GM19025 (cell line): ENCODE measurements around the gene MME.
"Not testable (repeated sequence)": the region's sequence is repeated elsewhere in the genome, so short reads cannot be mapped to it uniquely, and the experiment has no call there.

Experiments
- ATAC-seq: cut with Tn5 transposase; IDR thresholded peaks from one replicate; pipeline ENCODE4 v1.9.1; 2021; ENCODE audit warnings: mild to moderate bottlenecking, low read depth, moderate library complexity; ENCODE audit not compliant: unreplicated experiment

The MME gene

DNA sequence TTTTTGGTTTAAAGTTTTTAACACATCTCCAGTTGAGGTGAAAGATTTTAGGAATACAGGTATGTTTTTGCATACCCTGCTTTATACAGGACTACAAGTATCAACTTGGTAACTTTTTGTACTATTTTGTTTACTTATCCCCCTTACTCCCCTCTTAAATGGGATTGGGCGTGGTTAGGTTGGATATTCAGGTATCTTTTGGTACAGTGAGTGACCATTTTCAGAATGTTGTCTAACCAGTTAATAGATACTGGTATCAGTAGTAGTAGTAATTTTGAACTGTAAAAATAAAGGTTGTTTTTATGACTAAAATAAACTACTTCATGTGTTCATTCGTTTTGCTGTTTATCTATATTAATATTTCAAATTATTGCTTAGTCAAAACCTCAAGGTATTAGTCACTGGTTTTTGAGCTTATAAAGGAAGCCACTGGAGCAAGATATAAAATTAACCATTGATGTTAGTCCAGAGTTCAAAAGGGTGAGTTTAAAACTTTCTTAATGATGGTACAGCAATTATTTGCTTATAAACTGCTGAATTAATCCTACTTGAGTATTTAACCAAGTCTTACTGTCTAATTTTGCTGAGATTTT, 3.3 kb downstream of the MME start:
- ATAC-seq, result no peak

DNA sequence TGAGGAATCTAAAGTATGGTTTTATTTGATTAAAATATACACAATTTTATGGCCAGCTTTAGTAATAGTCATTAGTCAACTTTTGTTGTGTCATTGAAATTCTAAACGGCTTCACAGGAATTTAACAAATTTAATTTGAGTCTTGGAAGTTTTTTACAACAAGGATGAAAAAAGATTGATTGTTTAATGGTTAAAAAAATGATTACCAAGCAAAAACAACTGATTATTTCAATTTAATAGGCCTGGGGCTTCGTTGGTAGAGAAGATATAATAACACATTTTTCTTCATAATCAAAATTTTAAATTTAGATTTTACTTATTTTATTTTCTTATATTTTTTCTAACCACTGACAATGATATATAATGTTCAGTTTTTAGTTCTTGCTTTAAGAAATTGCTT, 4.4 kb downstream of the MME start:
- no peak for ATAC-seq

DNA sequence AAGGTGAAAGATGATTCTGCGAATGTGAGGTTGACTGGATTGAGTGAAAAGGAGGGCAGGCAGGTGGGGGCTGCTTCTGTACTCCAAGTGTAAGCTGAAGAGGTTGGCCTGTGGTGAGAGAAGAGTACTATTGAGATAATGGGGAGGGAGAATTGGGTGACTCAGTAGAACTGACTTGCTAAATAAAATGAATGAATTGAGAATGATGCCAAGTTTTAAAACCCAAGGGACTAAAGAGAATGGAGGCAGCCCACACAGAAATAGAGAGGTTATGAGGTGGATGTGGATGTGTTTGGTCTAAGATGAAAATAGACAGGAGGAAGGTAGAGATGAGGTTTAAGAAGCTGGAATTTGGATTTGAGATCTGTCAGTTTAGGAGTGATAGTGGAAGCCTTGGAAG, 5.9 kb downstream of the MME start:
- no peak for ATAC-seq

DNA sequence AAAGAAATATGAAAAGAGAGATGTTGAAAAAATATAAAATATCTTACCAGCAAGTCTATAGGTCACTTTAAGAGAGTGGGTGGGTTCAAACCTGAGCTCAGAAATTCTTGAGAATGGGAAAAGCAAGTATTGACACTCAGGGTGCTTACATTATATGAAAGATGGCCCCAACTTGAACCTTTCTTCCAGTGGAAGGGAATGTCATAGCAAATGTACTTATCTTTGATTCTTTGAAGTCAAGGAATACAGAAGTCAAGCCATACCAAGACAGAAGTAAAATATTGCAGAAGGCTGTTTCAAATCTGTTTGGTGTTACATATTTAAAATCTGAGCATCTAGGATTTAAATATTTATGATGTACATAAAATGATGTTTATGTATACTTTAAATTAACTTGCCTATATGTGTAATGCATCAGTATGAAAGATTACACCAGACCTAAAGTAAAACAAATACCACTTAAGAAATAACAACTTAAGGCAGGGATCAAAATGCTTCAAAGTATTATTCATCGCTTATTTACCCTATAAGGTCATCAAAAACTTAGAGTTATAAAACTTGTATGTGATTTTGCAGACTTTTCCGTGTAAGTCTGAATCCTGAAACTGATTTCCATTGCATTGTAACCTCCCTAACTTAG, 8.7 kb downstream of the MME start:
- no peak for ATAC-seq

DNA sequence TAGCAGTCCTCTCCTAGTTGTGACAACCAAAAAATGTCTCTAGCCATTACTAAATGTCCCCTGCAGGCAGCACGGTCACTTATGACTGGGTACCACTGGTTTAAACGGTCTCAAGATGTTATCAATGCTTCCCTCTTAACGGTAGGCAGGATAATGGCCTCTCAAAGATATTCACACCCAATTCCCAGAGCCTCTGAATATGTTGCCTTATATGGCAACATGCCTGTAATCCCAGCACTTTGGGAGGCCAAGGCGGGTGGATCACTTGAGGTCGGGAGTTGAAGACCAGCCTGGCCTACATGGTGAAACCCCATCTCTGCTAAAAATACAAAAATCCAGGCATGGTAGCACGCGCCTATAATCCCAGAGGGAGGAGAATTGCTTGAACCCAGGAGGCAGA, 9.4 kb downstream of the MME start:
- no peak for ATAC-seq

DNA sequence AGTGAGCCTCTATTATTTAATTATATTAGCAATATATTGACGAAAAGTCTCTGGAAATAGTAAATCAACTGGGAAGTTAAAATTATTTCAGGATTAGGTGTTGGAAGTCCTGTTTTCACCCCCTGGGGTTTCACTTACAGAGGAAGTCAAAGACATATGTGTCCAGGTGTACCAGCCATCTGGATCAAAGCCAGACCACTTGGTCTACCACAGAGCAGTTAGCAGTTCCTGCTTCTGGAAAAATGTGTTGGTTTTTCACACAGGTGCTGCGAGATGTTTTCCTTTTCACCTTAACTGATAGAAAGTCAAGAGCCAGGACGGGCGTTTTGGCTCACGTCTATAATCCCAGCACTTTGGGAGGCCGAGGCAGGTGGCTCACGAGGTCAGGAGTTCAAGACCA, 13.1 kb downstream of the MME start:
- ATAC-seq, result no peak

DNA sequence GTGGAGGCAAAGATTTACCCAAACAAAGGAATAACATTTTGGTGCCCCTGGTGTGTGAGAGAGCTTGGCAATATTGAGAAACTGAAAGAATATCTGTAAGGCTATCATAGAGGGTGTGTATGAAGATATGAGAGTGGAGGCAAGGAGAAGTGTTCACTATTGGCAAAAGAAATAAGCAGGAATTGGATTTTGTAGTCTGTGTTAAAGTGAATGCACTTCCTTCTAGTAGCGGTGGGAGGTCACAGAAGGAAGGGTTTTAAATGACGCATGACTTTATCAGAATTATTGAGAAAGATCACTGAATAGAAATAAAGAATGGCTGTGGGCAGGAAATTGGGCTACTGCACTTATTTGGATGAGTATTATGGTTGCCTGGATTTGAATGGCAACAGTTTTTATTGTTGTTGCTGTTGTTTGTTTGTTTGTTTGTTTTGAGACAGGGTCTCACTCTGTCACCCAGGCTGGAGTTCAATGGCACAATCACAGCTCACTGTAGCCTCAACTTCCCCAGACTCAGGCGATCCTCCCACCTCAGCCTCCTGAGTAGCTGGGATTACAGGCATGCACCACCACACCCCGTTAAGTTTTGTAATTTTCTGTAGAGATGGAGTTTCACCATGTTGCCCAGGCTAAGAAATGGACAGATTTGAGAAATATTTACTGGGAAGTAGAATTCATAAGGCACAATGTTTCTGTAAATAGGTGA, 16.3 kb downstream of the MME start:
- ATAC-seq, result no peak

DNA sequence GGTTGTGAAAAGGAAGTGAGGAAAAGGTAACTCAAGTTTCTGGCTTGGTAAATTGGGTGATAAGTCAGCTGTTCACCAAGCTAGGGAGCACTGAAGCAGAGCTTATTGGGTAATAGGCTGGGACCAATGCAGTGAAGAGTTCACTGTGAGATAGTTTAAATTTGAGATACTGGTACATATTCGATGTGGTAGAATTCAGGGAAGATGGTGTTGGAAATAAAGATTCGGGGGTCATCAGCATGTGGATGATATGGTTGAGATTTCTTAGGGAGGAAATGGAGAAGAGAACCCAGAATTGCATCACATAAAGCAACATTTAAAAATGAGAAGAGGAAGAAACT, 16.9 kb downstream of the MME start:
- ATAC-seq, result no peak

DNA sequence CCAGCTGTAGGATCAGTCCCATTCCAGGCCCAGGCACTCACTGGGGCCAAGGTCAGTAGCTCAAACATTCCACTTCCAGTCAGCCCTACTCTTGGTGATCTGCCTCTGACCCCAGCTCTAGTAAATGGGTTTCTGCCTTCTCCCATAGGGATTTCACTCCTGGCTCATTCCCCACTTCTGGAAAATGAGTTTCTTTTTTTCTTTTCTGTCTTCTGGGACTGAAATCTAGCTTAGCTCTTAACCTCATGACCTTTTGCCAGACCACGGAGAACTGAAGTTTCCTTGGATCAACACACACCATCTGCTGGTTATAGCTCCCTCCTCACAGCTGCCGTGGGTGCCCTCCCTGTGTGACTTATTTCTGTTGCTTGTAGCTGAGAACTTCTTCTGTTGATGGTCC, 21.3 kb downstream of the MME start:
- ATAC-seq, result no peak

DNA sequence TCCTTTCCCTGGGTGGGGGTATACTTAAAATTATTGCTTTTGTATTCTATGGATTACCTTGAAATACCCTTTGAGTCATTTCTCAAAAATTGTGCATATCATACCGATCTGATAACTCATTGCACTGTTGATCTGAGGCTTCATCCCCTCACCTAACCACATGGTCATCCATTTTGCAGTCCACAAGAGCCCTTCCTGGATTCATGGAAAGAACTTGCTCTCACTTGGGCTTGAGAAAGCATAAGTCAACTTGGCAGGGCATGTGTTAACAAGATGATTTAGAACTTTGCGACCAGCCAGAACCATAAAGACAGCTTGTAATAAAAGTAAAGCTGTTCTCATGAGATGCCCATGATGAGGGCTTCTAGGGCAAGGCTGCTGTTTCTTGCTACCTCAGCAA, 22.2 kb downstream of the MME start:
- ATAC-seq, result no peak

DNA sequence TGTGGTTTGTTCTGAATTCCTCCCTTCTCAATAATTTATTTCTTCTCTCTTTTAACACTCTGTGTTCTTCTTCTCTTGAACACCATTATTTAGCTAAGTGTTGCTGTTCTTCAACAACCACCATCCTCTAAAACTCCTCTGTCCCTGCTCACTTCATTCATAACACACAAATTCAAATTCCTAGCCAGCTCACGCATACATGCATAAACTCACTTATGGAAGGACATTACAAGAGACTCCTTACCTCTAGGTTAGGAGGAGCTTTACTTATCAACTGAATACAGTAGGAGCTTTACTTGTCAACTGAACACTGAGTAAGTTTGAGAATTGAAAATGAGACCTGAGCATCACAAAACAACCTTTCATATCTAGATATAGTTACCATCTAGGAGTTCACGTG, 23.6 kb downstream of the MME start:
- ATAC-seq, result no peak

DNA sequence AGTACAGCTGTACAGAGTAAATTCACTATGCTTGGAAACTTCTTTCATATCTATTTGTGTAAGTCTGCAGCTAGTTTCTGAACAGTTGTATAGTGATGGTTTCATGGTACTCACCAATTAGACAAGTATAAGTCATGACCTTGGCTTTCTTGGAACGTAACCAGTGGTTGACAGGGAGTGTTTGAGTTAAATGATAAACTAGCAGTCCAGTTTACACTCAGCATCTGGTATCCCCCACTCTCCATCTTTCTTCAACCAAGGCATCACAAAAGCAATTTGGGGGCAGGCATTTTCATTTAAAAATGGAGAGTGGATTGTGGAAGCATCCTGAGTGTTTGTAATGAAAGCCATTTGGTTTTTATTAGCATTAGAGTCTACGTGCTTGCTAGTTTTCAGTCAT, 26.0 kb downstream of the MME start:
- no peak for ATAC-seq

DNA sequence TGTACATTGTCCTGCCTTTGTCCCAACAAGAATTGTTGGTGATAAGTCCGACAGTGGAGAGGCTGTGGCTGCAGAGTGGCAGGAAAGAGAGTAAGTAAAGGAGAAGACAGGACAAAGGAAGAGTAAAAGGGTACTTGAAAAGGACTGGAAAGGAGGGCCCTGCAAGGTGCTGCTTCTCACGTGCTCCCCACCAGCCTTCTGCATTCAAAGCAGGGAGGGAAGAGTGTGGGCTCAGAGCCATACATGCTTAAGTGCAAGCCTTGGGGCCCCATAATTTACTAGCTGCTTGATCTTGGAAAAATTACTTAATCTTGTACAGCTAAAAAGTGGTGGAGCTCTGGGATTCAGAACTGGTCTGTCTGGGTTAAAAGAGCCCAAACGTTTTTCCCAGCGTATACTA, 29.9 kb downstream of the MME start:
- no peak for ATAC-seq

DNA sequence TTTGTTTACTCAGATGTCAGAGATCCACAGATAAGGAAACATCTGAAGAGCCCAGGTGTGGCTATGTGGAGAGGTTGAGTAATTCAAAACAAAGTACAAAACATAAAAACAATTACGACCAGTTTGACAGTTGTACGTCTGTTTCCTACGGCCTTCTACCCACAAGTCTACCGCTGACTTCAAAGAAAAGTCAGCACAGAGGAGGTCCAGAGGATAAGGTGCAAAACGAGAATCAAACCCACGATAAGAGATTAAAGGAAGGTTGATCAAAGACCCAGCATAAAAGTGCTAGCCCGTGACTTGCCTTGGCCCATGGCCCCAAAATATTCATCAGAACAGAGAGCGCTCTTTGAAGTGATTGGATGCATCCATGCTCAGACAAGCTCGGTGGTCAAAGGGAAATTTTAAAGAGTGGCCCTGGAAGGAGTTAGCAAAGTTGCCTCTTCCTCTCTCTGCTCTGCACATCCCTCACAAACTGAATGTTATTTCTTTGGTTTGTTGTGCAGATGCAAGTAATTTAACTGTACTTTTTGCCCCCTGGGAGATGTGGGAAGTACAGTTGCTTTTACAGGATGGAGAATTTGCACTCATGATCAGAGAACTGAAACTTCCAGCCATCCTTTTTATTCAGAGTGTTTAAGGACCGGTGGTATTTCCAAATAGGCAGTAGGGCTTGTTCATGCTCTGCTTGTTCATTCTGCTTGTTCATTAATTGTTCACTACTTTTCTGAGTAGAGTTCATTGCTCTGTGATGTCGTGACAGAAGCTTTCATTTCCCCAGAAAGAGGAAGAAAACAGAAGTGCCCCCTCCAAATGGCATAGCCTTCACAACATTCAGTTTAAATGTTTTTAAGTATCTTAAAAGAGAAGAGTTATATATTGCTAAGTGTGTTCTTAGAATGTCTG, 31.1 kb downstream of the MME start:
- no peak for ATAC-seq

DNA sequence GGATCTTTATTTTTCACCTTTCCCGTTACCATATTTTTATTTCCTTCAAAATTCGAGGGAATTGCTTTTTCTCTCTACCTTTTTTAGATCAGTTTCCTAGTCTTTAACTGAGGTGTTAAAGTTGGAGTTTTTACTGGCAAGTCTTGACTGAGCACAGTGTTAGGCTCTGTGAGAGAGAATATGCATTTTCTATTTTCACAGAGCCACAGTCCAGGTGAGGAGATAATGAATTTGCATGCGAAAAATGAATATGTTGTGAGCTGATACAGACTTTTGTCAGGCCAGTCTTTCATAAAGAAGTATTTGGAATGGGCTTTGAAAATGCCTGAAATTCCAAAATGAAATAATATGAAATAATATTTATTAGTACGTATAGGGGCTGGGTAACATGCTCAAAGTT, 31.9 kb downstream of the MME start:
- no peak for ATAC-seq

DNA sequence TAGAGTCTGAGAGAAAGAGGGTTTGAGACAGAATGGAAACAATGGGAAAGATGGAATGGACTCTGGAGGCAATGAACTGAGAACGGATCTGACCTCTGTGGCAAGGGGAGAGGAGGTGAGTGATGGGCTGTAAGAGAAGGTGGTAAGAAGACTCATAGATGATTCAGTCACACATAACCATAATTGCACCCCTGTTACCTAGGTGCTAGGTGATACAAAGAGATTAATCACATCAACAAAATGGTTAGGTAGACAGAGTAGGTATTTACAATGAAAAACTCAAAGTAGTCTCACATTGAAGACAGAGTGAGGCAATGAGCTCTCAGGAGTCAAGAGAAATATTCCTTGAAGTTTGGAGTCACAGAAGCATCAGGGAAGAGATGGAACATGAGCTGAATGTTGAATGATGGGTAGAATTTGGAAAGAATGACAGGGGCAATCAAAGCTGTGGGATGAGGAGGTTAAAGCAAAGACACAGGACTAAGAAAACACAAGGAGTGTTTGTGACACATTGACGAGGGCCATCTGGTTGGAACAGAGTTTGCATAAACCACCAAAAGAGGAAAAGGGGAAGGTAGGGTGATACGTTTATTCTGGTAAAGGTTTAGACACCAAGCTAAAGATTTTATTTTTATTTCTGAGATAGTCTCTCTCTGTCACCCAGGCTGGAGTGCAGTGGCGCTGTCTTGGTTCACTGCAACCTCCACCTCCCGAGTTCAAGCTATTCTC, 32.7 kb downstream of the MME start:
- no peak for ATAC-seq

DNA sequence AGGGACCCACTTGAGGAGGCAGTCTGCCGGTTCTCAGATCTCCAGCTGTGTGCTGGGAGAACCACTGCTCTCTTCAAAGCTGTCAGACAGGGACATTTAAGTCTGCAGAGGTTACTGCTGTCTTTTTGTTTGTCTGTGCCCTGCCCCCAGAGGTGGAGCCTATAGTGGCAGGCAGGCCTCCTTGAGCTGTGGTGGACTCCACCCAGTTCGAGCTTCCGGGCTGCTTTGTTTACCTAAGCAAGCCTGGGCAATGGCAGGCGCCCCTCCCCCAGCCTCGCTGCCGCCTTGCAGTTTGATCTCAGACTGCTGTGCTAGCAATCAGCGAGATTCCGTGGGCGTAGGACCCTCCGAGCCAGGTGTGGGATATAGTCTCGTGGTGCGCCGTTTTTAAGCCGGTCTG, 44.6 kb downstream of the MME start:
- ATAC-seq, result not testable (repeated sequence)

DNA sequence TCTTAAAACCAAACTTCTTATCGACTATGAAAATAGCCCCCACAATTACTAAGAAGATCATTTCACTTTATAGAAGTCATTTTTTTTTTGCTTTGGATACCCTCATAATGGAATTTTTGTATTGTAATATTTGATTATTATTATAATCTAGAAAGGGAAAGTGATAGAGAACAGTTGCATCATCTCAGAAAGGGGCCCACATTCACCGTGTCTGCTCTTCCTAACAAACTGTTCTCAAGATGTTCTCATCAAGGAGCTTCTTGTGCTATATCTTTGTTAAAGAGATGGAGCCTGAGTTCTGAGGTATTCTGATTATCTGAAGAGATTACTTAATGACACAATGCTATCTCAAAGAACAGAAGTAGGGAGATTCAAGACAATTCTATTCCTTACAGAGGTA, 49.3 kb downstream of the MME start:
- no peak for ATAC-seq

DNA sequence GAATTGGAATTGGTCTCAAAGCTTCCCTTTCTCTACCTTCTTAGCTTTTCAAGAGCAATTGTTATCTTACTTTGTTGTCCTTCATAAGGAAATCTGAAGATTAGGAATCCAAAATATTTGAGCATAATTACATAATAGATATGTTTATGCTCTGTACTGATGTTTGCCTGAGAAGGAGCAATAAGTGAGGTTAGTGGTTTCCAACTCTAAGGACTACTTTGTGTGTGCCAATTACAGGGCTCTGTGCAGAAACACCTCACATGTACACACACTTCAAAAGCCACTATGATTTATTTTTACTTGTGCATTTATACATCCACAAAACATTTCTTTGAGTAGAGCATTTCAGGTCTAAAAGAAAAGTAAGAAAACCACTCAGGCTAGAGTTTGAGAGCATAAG, 49.9 kb downstream of the MME start:
- ATAC-seq, result no peak

DNA sequence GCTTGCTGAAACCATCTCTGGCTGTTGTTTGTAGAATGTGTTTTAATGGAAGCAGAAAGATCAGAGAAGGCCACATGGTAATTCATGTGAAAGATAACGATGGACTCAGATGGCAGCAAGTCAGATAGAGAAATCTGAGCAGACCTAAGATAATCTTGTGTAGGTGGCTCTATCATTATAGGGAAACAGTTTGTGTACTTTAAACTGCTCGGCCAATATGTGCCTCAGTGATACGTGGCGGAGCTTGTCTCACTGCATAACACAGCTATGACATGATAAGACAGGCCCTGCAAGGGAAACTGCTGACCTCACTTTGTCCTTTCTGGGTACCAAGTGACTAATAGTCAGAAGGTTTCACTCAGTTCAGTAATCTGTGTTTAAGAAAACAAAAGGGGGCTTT, 51.0 kb downstream of the MME start:
- peak; percentile 77 for ATAC-seq

DNA sequence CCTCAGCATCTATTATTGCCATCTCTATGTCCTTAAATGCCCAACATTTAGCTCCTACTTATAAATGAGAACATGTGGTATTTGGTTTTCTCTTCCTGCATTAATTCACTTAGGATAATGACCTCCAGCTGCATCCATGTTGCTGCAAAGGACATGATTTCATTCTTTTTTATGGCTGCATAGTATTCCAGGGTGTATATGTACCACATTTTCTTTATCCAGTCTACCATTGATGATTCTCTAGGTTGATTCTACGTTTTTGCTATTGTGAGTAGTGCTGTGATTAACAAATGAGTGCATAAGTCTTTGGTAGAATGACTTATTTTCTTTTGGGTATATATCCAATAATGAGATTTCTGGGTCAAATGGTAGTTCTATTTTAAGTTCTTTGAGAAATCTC, 54.2 kb downstream of the MME start:
- not testable (repeated sequence) for ATAC-seq
